Kidney epithelial cell (primary cell): ENCODE measurements around the gene EVI2A. TPM values are rescaled to one million over a fixed set of nuclear protein-coding genes. Genes with fewer than 3 reads are reported as not detected.
"Not testable (repeated sequence)": the region's sequence is repeated elsewhere in the genome, so short reads cannot be mapped to it uniquely, and the experiment has no call there.

Source experiments
- DNase-seq: peaks from one replicate; pipeline ENCODE4 v3.0.0-alpha.2; 2010; ENCODE audit warnings: low read depth
- H3K27me3 ChIP-seq: 2 replicates; pipeline ENCODE4 v1.6.0; 2011; ENCODE audit warnings: low read length; ENCODE audit not compliant: control insufficient read depth, insufficient read depth
- H3K36me3 ChIP-seq: 2 replicates; pipeline ENCODE4 v1.5.1; 2011; ENCODE audit warnings: low read length; ENCODE audit not compliant: control insufficient read depth, insufficient read depth
- H3K4me3 ChIP-seq: 2 replicates; pipeline ENCODE4 v1.5.1; 2011; ENCODE audit warnings: low read depth, mild to moderate bottlenecking, control low read depth, low read length
- CTCF ChIP-seq: IDR thresholded peaks from 2 replicates; pipeline ENCODE4 v1.5.1; 2011; ENCODE audit warnings: mild to moderate bottlenecking, moderate library complexity, low read length, control low read depth, inconsistent platforms; ENCODE audit not compliant: insufficient read depth, poor library complexity, severe bottlenecking
- total RNA-seq: library from RNA; depleted of rRNA; stranded (reverse); fragments of >200 nt; gene quantifications from 2 replicates; pipeline ENCODE4 v1.2.3, GENCODE V29; 2015

The EVI2A gene
- total RNA-seq, 1 donor from 2014 or later, result not detected

GRCh38 chr17:31318298-31318801, 3.1 kb downstream of the EVI2A start:
- Histone ChIP-seq H3K27me3 (no peaks in the 10 kb centered on the region), H3K36me3 (no peaks in the 10 kb centered on the region), H3K4me3 (no peak overlapping the region)
- TF ChIP-seq CTCF, result no peak
- DNase-seq, result no peak

- no peak for DNase-seq
- Histone ChIP-seq H3K4me3 (no peak overlapping the region), H3K36me3 (no peaks in the 10 kb centered on the region), H3K27me3 (no peaks in the 10 kb centered on the region)
- no peak for TF ChIP-seq CTCF
These were observed 6.7 kb downstream of the EVI2A start for GRCh38 chr17:31314782-31315100.

- Histone ChIP-seq H3K4me3 (no peak within 1 kb of the TSS), H3K36me3 (no peaks in the 10 kb centered on the region), H3K27me3 (no peaks in the 10 kb centered on the region)
- TF ChIP-seq CTCF, result no peak
- DNase-seq, result no peak
These were observed 7.2 kb downstream of the EVI2A start, which contains the start of gene EVI2B for GRCh38 chr17:31313982-31314781. TSS of gene EVI2B (minus strand) at chr17:31314054. CDS start at chr17:31305609, 8,445 bp downstream.

- H3K4me3 ChIP-seq, H3K36me3 ChIP-seq, DNase-seq: not testable (repeated sequence)
These were observed 9.2 kb downstream of the EVI2A start for GRCh38 chr17:31312223-31312622.

GRCh38 chr17:31311526-31311925, 9.9 kb downstream of the EVI2A start:
- TF ChIP-seq CTCF, result no peak
- Histone ChIP-seq H3K36me3 (no peaks in the 10 kb centered on the region), H3K27me3 (no peaks in the 10 kb centered on the region), H3K4me3 (no peak overlapping the region)
- no peak for DNase-seq

More at GRCh38 chr17:31312223-31312622, 9.2 kb downstream of the EVI2A start:
- H3K27me3 ChIP-seq, result not testable (repeated sequence)

- TF ChIP-seq CTCF, result no peak
- Histone ChIP-seq H3K27me3 (no peaks in the 10 kb centered on the region), H3K36me3 (no peaks in the 10 kb centered on the region), H3K4me3 (no peak overlapping the region)
- no peak for DNase-seq
These were observed 10.5 kb downstream of the EVI2A start for GRCh38 chr17:31310886-31311285.
